A673 (cell line): ENCODE data around the gene MST1. TPM values are rescaled to one million over a fixed set of nuclear protein-coding genes. Genes with fewer than 3 reads are reported as not detected.

ENCODE experiments used
- BruUV-seq: library from RNA; stranded (reverse); fragments of 400-500 nt; replicated peaks from 2 replicates; lab custom pipeline; 2021; lab: Mats Ljungman, UMichigan
- CTCF ChIA-PET: fragments of 300-600 bp; sonication (Branson Sonifier 250); formaldehyde crosslinking; loops from one replicate; lab custom pipeline; 2022; ENCODE audit warnings: antibody characterized with exemption; lab: Charles Lee
- POLR2A ChIA-PET: fragments of 300-600 bp; sonication (Branson Sonifier 250); formaldehyde crosslinking; loops from one replicate; lab custom pipeline; 2022; ENCODE audit warnings: antibody characterized with exemption; ENCODE audit not compliant: low non-redundant PET; lab: Charles Lee
- DNase-seq: peaks from one replicate; pipeline ENCODE4 v3.0.0-alpha.2; 2015; ENCODE audit warnings: low spot score
- H3K27ac ChIP-seq: fragments of 200-600 bp; sonication (generic); 2 replicates; pipeline ENCODE4 v1.5.1; 2016; ENCODE audit warnings: mixed run types, low read depth, mild to moderate bottlenecking, mixed read lengths, antibody characterized with exemption, low read length; ENCODE audit not compliant: poor library complexity, severe bottlenecking
- H3K27me3 ChIP-seq: fragments of 200-600 bp; sonication (generic); replicated peaks from 2 replicates; pipeline ENCODE4 v1.6.1; 2017; ENCODE audit warnings: mixed run types, low read depth, mild to moderate bottlenecking, mixed read lengths, antibody characterized with exemption, low read length; ENCODE audit not compliant: insufficient read depth, poor library complexity
- H3K36me3 ChIP-seq: fragments of 200-600 bp; sonication (generic); 2 replicates; pipeline ENCODE4 v1.6.1; 2016; ENCODE audit warnings: mixed run types, mild to moderate bottlenecking, mixed read lengths, antibody characterized with exemption, low read length; ENCODE audit not compliant: insufficient read depth, poor library complexity, severe bottlenecking
- H3K4me1 ChIP-seq: fragments of 200-600 bp; sonication (generic); 2 replicates; pipeline ENCODE4 v1.6.1; 2017; ENCODE audit warnings: mixed run types, mild to moderate bottlenecking, mixed read lengths, antibody characterized with exemption, low read length; ENCODE audit not compliant: insufficient read depth, poor library complexity, severe bottlenecking
- H3K4me3 ChIP-seq: fragments of 200-600 bp; sonication (generic); 2 replicates; pipeline ENCODE4 v1.5.1; 2016; ENCODE audit warnings: low read depth, mixed run types, mild to moderate bottlenecking, mixed read lengths, low read length; ENCODE audit not compliant: poor library complexity, severe bottlenecking
- H3K9me3 ChIP-seq: fragments of 200-600 bp; sonication (generic); 2 replicates; pipeline ENCODE4 v1.6.1; 2016; ENCODE audit warnings: mixed run types, low read depth, mild to moderate bottlenecking, mixed read lengths, antibody characterized with exemption, low read length; ENCODE audit not compliant: poor library complexity, severe bottlenecking
- CTCF ChIP-seq: fragments of 300-800, 200-600 bp; sonication (generic); conservative IDR thresholded peaks from 2 replicates; pipeline ENCODE4 v1.5.1; 2017; ENCODE audit warnings: low read depth, mild to moderate bottlenecking, antibody characterized with exemption, low read length, moderate library complexity, mixed read lengths
- EZH2 ChIP-seq: fragments of 200-600 bp; sonication (generic); IDR thresholded peaks from 2 replicates; pipeline ENCODE4 v1.6.1; 2017; ENCODE audit warnings: borderline replicate concordance, low read depth, mild to moderate bottlenecking, mixed read lengths, antibody characterized with exemption, low read length; ENCODE audit not compliant: poor library complexity, severe bottlenecking
- intact Hi-C: fragments of 100-400 bp; cut with micrococcal nuclease; formaldehyde crosslinking; loops from one replicate; pipeline ENCODE4 v1.10.0; 2022; ENCODE audit not compliant: unreplicated experiment
- total RNA-seq: library from RNA; stranded (reverse); gene quantifications from 2 replicates; pipeline ENCODE4 v1.2.3, GENCODE V29; 2021

The MST1 gene
- total RNA-seq, 1 experiment from 2014 or later = 3.7 TPM

GRCh38 chr3:49652903-49653415 lies 36.3 kb downstream of the MST1 start:
- Histone ChIP-seq H3K27me3 (no peaks in the 10 kb centered on the region), H3K36me3 (no peaks in the 10 kb centered on the region), H3K9me3 (no peaks in the 10 kb centered on the region), H3K27ac (no peak overlapping the region), H3K4me3 (no peak overlapping the region), H3K4me1 (no peaks in the 10 kb centered on the region)
- ChIA-PET CTCF (no interaction called here), POLR2A (no interaction called here)
- BruUV-seq = no TSS peak
- no peak for TF ChIP-seq CTCF
- no peak for TF ChIP-seq EZH2
- no peak for DNase-seq
- intact Hi-C loops = no loop called here

- no peaks in the 10 kb centered on the region for H3K4me1 ChIP-seq
- BruUV-seq = no TSS peak
- H3K9me3 ChIP-seq = no peaks in the 10 kb centered on the region
- CTCF ChIA-PET = no interaction called here
- no peaks in the 10 kb centered on the region for H3K27me3 ChIP-seq
- POLR2A ChIA-PET = no interaction called here
- no peak overlapping the region for H3K4me3 ChIP-seq
- DNase-seq = no peak
- TF ChIP-seq EZH2 = no peak
- no peak for TF ChIP-seq CTCF
- H3K27ac ChIP-seq = no peak overlapping the region
- no peaks in the 10 kb centered on the region for H3K36me3 ChIP-seq
- intact Hi-C loops = no loop called here
These were observed 36.9 kb downstream of the MST1 start for GRCh38 chr3:49652218-49652902.

GRCh38 chr3:49650637-49651036 lies 38.6 kb downstream of the MST1 start:
- no TSS peak for BruUV-seq
- no peak for DNase-seq
- intact Hi-C loops = no loop called here

More at GRCh38 chr3:49650637-49651036, 38.6 kb downstream of the MST1 start:
- H3K27me3 ChIP-seq = no peaks in the 10 kb centered on the region
- no peak overlapping the region for H3K4me3 ChIP-seq
- ChIA-PET CTCF (no interaction called here), POLR2A (no interaction called here)
- H3K27ac ChIP-seq = no peak overlapping the region
- no peak for TF ChIP-seq CTCF
- TF ChIP-seq EZH2 = no peak
- no peaks in the 10 kb centered on the region for H3K9me3 ChIP-seq
- no peaks in the 10 kb centered on the region for H3K4me1 ChIP-seq
- H3K36me3 ChIP-seq = no peaks in the 10 kb centered on the region
